Activated CD4-positive, alpha-beta T cell treated with anti-CD3 and anti-CD28 coated beads for 24 hours (primary cell): Measurements from ENCODE around the gene MAN2A1.
"Not testable (repeated sequence)": the region's sequence is repeated elsewhere in the genome, so short reads cannot be mapped to it uniquely, and the experiment has no call there.

Source experiments
- DNase-seq, 2 donors: peaks; one replicate each; pipeline ENCODE4 v3.0.0-alpha.2; 2020; ENCODE audit warnings: low read depth in 2 of 2

Gene MAN2A1

DNA sequence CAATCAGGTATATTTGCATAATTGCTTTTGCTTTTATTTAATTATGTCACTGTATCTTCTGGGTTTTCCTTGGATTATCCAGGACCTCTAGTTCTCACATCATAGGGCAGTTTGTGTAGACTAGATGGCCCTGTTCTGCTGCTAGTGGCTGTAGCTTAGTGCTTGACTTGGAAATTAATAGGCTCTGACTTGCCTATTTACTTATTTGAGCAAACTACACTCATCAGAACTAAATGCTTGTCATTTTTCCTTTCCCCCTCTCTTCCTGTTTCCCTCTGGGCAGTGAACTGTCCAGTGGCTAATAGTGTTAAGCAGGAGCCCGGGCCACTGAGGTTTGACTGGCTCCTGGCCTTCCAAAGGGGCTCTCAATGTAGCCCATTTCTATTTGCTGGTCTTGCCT, 135.7 kb downstream of the MAN2A1 start:
- no peak for DNase-seq

DNA sequence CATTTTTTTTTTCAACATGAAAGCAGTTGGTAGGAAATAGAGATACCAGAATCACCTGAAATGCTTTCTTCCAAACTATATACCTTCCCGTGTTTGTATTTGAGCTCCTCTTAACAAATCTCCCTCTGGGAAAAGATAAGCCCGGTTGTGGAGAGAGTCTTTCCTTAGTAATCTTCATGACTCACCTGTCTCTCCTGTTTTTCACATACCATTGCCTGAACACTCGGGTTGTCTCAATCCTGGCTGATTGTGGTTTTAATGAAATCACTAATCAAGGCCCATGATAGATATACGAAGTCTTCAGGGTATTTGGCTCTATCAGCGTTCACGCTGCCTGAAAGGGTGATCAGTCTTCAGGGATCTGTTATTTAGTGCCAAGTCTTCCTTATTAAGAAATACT, 136.7 kb downstream of the MAN2A1 start:
- no peak for DNase-seq

- DNase-seq = no peak
These were observed 139.6 kb downstream of the MAN2A1 start for GRCh38 chr5:109829331-109829730.

DNA sequence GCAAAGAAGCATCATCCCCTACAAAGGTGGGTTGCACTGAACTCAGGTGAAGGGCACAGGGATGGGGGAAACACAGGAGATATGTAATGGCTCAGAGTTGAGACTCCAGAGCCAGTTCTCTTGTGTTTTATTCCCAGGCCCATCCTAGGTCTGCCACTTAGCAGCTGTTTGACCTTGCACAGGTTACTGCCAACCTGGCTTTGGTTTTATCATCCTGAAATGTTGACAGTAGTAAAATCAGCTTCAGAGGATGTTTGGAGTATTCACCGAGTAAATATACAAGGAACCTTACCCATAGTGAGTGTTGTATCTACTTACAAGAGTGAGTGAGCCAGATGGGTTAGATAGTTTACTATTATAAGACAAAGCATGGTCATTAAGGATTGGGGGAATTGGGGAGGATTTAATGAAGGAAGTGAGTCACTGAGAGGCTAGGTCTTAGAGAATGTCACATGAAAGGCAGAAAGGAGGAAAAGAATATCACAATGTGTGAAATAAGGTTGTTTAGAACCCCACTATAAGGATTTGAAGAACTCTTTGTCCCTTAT, 141.3 kb downstream of the MAN2A1 start:
- no peak for DNase-seq

DNA sequence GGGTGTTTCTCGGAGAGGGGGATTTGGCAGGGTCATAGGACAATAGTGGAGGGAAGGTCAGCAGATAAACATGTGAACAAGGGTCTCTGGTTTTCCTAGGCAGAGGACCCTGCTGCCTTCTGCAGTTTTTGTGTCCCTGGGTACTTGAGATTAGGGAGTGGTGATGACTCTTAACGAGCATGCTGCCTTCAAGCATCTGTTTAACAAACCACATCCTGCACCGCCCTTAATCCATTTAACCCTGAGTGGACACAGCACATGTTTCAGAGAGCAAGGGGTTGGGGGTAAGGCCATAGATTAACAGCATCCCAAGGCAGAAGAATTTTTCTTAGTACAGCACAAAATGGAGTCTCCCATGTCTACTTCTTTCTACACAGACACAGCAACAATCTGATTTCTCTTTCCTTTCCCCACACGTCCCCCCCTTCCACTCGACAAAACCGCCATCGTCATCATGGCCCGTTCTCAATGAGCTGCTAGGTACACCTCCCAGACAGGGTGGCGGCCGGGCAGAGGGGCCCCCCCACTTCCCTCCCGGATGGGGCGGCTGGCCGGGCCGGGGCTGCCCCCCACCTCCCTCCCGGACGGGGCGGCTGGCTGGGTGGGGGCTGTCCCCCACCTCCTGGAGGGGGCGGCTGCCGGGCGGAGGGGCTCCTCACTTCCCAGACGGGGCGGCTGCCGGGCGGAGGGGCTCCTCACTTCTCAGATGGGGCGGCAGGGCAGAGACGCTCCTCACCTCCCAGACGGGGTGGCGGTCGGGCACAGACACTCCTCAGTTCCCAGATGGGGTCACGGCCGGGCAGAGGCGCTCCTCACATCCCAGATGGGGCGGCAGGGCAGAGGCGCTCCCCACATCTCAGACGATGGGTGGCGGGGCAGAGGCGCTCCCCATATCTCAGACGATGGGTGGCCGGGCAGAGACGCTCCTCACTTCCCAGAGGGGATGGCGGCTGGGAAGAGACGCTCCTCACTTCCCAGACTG, 142.8 kb downstream of the MAN2A1 start:
- DNase-seq = not testable (repeated sequence)

DNA sequence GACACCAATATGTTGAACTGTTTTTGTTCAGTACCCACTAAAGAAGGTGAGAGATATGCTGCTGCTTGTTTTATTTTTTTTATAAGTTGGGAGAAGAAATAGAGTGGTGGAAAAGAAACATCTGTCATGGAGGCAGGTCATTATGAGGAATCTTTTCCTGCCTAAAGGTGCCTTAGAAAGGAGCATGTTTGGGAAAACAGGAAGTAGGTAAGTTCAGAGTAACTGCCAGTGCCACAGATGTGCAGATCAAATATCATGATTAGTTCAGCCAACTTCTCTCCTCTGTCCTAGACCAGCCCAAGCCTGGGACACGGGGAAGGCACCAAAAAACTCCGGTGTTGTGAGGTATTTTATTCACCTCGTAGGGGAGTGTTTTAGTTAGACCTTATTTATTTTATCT, 144.2 kb downstream of the MAN2A1 start:
- DNase-seq = no peak

GRCh38 chr5:109836280-109836679, 146.6 kb downstream of the MAN2A1 start:
- no peak for DNase-seq

- DNase-seq = no peak
These were observed 147.6 kb downstream of the MAN2A1 start for GRCh38 chr5:109837231-109837861.

GRCh38 chr5:109838157-109838556, 148.4 kb downstream of the MAN2A1 start:
- DNase-seq = no peak

DNA sequence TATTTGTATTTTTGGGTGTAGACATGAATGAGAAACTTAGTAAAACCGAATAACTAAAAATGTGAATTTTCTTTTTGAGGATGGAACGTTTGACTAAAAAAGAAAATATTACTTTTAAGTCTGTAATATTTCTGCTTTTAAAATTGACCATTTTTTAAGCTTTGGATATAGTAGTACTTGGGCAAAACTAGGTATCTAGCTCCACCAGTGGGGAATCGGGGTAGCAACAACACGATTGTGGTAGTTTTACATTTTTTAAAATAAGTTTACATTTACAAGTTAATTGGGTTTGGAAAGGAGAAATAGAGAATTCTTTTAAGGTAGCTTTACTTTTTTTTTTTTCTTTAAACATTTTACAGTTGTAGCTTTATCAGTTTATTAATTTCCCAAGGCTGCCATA, 154.4 kb downstream of the MAN2A1 start:
- no peak for DNase-seq

DNA sequence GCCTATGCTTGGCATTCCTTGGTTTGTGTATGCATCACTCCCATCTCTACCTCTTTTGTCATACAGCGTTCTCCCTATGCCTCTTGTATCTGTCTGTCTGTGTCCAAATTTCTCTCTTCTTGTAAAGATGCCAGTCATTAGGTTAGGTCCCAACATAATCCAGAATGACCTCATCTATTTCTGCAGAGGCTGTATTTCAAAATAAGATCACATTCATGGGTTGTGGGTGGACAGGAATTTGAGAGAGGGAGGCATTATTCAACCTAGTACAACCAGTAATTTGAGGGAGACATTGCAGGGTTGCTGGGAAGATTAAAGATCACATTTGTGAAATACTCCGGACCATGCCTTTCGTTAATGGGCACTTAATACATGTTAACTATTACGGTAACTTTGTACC, 155.0 kb downstream of the MAN2A1 start:
- DNase-seq = no peak

DNA sequence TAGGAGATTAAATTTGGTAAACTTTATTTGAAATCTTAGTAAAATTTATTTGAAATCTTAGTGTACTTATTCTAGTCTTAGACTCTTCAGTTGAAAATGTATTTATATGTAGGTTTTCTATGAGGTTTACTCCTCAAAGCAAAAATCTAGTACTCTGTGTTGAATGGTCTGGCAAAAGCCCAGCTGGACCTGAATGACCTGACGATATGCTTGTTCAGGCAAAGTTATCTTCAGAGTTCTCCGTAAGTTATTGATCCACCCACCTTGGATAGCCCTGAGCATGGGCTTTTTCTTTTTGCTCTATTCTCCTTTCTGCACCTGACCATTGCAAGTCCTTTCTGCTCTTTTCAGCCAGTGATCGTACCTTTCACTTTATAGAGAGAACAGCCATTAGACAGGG, 158.4 kb downstream of the MAN2A1 start:
- DNase-seq = no peak

- no peak for DNase-seq
These were observed 159.9 kb downstream of the MAN2A1 start for GRCh38 chr5:109849478-109850088.

DNA sequence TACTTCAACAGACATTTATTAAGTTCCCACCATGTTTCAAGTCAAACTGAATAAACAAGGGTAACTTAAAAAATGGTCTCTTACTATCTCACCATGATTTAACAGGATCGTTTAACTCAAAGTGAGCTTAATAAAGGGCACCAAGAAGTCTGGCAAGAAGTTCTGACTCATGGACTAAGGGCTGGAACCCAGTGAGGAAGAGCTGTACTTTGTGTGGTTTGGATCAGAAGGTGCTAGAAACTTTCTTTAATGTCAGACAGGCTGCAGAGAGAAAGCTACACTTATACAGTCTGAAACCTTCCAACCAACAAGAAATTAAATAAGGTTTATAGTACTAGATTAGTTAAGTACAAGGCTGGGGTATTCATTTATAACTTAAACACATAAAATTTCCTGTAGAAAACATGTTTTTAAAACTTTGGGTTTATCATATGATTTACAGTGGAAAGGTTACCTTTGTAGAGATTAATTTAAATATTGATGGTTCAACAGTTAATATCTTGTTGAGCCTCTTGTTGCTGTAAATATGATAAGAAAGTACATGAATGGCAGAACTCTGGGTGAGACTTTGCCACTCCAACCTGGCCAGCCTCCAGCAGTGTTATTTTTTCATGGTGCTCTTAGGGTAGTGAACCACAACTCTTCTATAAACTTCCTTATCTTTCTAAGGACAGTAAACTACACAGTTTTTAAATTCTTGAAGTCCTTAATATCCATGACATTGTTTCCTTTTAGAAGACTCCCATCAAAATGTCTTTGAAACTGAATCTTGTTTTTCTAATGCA, 162.8 kb downstream of the MAN2A1 start:
- no peak for DNase-seq

DNA sequence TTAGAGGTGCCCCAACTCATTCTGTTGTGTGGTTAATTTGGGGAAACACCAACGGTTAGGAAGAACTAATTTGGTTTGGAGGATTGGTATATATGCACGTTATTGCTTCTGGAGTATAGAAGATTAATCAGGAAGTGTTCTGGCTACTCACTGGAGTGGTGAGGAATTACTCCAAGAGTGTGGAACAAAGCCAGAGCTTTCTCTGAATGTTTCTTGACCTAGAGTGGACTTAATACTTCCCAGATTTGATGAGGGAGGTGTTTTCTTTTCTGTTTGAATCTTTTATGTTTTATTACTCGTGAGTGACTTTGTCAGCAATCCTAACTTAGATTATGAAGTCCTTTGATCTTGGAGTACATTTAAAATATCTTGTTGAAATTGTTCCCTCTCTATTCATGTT, 163.7 kb downstream of the MAN2A1 start:
- DNase-seq = no peak

- no peak for DNase-seq
These were observed 165.3 kb downstream of the MAN2A1 start for GRCh38 chr5:109855056-109855455.

DNA sequence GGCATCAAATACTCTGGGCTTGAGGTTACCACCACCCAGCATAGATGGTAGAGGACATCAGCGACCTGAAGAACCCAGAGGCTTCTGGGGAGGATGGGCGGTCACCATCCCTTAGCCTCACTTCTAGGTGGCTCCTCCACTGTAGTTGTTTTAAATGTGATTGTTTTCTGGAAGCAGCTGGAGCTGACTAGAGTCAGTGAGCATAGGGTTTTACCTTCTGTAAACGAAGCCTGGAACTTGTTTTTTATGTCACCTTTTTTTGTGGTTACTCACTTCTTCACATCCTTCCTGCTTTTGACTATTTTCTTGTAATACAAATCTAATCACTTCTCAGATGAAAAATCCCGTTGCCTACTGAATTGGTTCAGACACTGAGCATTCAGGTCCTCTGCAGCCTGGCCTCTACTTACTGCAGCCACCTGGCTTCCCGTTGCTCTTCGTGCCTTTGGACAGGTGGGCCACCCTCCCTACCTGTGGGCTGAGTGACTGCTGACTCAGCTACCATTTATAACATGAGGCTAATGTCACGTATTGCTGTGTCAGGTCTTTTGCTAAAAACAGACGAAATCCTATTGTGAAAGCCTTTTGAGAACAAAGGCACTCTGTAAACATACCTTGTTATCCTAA, 167.8 kb downstream of the MAN2A1 start:
- DNase-seq = no peak

DNA sequence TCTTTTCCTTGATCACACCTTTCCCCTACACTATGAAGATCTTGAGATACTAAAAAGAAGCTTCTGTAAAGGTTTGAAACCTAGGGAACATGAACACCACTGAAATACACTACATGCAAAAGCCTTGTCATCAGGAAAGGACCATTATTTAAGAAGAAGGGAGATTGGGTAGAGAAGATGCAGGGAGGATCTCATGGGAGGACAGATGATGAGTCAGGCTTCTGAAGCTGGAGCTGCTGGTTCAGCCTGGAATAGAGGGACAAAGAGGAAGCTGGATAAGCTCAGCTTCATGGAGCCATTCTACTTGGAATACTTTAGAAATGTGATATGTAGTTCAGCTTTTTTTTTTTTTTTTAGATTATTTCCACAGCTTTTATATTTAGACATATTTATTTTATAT, 169.8 kb downstream of the MAN2A1 start:
- DNase-seq = no peak

- no peak for DNase-seq
These were observed 172.6 kb downstream of the MAN2A1 start for GRCh38 chr5:109862301-109862700.

- no peak for DNase-seq
These were observed 174.0 kb downstream of the MAN2A1 start for GRCh38 chr5:109863752-109864151.

DNA sequence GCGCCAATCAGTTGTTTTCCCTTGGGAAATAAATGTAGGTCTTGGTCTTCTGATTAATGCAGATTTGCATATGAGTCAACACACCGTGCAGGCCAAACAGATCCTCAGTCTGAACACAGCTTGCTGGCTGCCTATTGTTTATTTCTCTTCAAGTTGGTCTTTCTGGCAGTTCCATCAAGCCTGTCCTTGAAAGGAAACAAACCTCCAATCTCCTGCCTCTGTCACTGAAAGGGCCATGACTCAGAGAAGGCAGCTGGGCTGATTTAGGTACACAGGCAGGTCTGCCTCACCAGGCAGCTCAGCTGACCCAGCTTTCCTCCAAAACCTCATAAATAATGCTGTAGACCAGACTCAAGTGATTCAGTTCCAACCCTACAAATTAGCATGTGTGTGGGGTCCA, 175.9 kb downstream of the MAN2A1 start:
- no peak for DNase-seq
